MM.1S (cell line): ENCODE measurements around the gene C1QTNF9.

Experiments used
- DNase-seq: peaks from one replicate; pipeline ENCODE4 v3.0.0-alpha.2; 2015
- H2AFZ ChIP-seq: fragments of 300-600 bp; sonication (generic); 2 replicates; pipeline ENCODE4 v1.6.0; 2016; ENCODE audit warnings: antibody characterized with exemption, low read length
- H3F3A ChIP-seq: fragments of 300-600 bp; sonication (generic); 2 replicates; pipeline ENCODE4 v1.6.1; 2016; ENCODE audit warnings: mild to moderate bottlenecking, antibody characterized with exemption, low read length, moderate library complexity, mixed read lengths; ENCODE audit not compliant: insufficient read depth
- H3K27ac ChIP-seq: fragments of 300-600 bp; sonication (generic); 2 replicates; pipeline ENCODE4 v1.5.1; 2016; ENCODE audit warnings: mild to moderate bottlenecking, low read length
- H3K27me3 ChIP-seq: fragments of 300-600 bp; sonication (generic); replicated peaks from 2 replicates; pipeline ENCODE4 v1.6.0; 2016; ENCODE audit warnings: low read length; ENCODE audit not compliant: insufficient read depth
- H3K36me3 ChIP-seq: fragments of 300-600 bp; sonication (generic); replicated peaks from 2 replicates; pipeline ENCODE4 v1.6.1; 2016; ENCODE audit warnings: mild to moderate bottlenecking, low read length, mixed read lengths; ENCODE audit not compliant: insufficient read depth
- H3K4me1 ChIP-seq: fragments of 300-600 bp; sonication (generic); 2 replicates; pipeline ENCODE4 v1.6.1; 2016; ENCODE audit warnings: low read length, mixed read lengths
- H3K4me2 ChIP-seq: fragments of 300-600 bp; sonication (generic); 2 replicates; pipeline ENCODE4 v1.6.0; 2016; ENCODE audit warnings: low read depth, low read length
- H3K4me3 ChIP-seq: fragments of 300-600 bp; sonication (generic); 2 replicates; pipeline ENCODE4 v1.5.1; 2016; ENCODE audit warnings: low read length, mixed read lengths
- H3K79me2 ChIP-seq: fragments of 300-600 bp; sonication (generic); 2 replicates; pipeline ENCODE4 v1.6.1; 2016; ENCODE audit warnings: mixed run types, low read length, mixed read lengths
- H3K9ac ChIP-seq: fragments of 300-600 bp; sonication (generic); 2 replicates; pipeline ENCODE4 v1.6.1; 2016; ENCODE audit warnings: low read length, mixed read lengths
- H3K9me2 ChIP-seq: fragments of 300-600 bp; sonication (generic); replicated peaks from 2 replicates; pipeline ENCODE4 v1.6.1; 2016; ENCODE audit warnings: mild to moderate bottlenecking, low read length, mixed read lengths; ENCODE audit not compliant: insufficient read depth
- H3K9me3 ChIP-seq: fragments of 300-600 bp; sonication (generic); replicated peaks from 2 replicates; pipeline ENCODE4 v1.6.1; 2016; ENCODE audit warnings: mild to moderate bottlenecking, low read length, mixed read lengths; ENCODE audit not compliant: insufficient read depth
- H4K20me1 ChIP-seq: fragments of 300-600 bp; sonication (generic); 2 replicates; pipeline ENCODE4 v1.6.1; 2016; ENCODE audit warnings: mild to moderate bottlenecking, low read length, moderate library complexity, mixed read lengths; ENCODE audit not compliant: insufficient read depth
- EZH2 ChIP-seq: fragments of 300-600 bp; sonication (generic); optimal IDR thresholded peaks from 2 replicates; pipeline ENCODE3; 2017; ENCODE audit warnings: low read depth, mild to moderate bottlenecking, antibody characterized with exemption, low read length, mixed read lengths
- EZH2phosphoT487 ChIP-seq: fragments of 300-600 bp; sonication (generic); IDR thresholded peaks from 2 replicates; pipeline ENCODE4 v1.6.1; 2018; ENCODE audit warnings: antibody characterized with exemption, low read length
- TF ChIP-seq, protein P1 (sequence below): fragments of 300-600 bp; sonication (generic); IDR thresholded peaks from 2 replicates; pipeline ENCODE4 v1.5.1; 2016; ENCODE audit warnings: antibody characterized with exemption, low read length, mixed read lengths

C1QTNF9 gene

DNA sequence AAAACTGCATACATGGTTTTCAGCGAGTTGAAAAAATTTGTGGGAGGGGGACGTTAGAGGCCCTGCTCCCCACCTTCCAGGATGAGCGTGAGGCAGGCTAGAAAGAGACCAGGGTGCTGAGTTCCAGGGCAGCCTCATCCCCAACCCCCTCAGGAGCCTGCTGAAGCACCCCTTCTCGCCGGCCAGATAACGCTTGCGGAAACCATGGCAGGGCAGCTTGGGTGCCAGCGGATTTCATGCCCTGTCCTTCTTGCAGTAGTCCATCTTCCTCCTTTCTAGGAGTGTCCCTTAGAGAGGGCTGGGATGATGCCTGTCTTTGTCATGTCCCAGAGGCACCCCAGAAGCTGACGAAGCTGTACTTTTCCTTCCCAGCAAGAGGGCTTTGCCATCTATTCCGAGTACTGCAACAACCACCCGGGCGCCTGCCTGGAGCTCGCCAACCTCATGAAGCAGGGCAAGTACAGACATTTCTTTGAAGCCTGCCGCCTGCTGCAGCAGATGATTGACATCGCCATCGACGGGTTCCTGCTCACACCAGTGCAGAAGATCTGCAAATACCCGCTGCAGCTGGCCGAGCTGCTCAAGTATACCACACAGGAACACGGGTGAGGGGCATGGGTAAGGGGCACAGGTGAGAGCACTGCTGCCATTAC lies 19.0 kb upstream of the C1QTNF9 start:
- H4K20me1 ChIP-seq, result no peaks in the 10 kb centered on the region
- H3K27me3 ChIP-seq, result no peaks in the 10 kb centered on the region
- H3K4me3 ChIP-seq, result no peak overlapping the region
- H3K27ac ChIP-seq, result no peak overlapping the region
- no peak overlapping the region for H3K9ac ChIP-seq
- no peak overlapping the region for H2AFZ ChIP-seq
- H3K4me1 ChIP-seq, result no peaks in the 10 kb centered on the region
- H3K4me2 ChIP-seq, result no peak overlapping the region
- H3K9me3 ChIP-seq, result no peaks in the 10 kb centered on the region
- no peak for DNase-seq
- no peaks in the 10 kb centered on the region for H3K36me3 ChIP-seq
- H3K79me2 ChIP-seq, result no peaks in the 10 kb centered on the region
- TF ChIP-seq, protein P1, sequence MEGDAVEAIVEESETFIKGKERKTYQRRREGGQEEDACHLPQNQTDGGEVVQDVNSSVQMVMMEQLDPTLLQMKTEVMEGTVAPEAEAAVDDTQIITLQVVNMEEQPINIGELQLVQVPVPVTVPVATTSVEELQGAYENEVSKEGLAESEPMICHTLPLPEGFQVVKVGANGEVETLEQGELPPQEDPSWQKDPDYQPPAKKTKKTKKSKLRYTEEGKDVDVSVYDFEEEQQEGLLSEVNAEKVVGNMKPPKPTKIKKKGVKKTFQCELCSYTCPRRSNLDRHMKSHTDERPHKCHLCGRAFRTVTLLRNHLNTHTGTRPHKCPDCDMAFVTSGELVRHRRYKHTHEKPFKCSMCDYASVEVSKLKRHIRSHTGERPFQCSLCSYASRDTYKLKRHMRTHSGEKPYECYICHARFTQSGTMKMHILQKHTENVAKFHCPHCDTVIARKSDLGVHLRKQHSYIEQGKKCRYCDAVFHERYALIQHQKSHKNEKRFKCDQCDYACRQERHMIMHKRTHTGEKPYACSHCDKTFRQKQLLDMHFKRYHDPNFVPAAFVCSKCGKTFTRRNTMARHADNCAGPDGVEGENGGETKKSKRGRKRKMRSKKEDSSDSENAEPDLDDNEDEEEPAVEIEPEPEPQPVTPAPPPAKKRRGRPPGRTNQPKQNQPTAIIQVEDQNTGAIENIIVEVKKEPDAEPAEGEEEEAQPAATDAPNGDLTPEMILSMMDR, result no peak
- TF ChIP-seq EZH2phosphoT487, result no peak
- no peak for TF ChIP-seq EZH2
- H3F3A ChIP-seq, result no peaks in the 10 kb centered on the region
- H3K9me2 ChIP-seq, result no peaks in the 10 kb centered on the region

DNA sequence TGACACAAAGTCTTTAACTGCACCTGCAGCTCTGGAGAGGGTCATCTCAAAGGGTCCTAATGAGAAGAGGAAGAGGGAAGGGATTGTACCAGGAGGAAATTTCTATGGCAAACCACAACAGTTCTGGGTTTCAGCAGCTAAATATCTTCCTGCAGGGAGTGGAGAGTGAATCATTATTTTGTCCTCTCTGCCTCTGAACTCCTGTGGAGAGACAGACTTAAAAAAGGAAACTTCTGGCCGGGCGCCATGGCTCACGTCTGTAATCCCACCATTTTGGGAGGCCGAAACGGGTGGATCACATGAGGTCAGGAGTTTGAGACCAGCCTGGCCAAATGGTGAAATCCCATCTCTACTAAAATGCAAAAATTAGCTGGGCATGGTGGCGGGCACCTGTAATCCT lies 16.9 kb upstream of the C1QTNF9 start:
- Histone ChIP-seq H3K27ac (no peak overlapping the region), H3K9me2 (no peaks in the 10 kb centered on the region), H3K36me3 (no peaks in the 10 kb centered on the region), H3K79me2 (no peaks in the 10 kb centered on the region), H3K9me3 (no peaks in the 10 kb centered on the region), H3K27me3 (no peaks in the 10 kb centered on the region), H2AFZ (no peak overlapping the region), H3F3A (no peaks in the 10 kb centered on the region), H3K4me3 (no peak overlapping the region), H3K4me2 (no peak overlapping the region), H3K4me1 (no peaks in the 10 kb centered on the region), H3K9ac (no peak overlapping the region), H4K20me1 (no peaks in the 10 kb centered on the region)
- TF ChIP-seq EZH2 (no peak), EZH2phosphoT487 (no peak)
- TF ChIP-seq, protein P1, result no peak
- no peak for DNase-seq

DNA sequence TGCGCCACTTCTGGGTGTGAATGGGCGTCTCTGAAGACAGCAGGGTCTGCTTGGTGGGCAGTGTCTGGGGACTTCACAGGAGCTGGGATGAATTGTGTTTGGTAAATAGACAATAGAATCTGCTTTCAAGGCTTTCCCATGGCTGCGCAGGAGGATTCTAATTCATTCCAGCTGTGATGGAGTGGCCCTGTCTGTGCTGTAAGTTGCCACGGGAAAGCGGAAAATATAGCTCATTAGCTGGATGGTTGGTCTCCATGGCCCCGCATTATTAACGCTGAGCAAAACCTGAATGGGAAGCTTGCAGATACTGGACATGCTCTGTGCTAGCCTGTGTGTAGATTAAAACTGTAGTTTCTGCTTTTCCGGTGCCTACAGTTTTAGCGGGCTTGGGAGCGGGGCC lies 15.6 kb upstream of the C1QTNF9 start:
- no peak overlapping the region for H3K4me3 ChIP-seq
- TF ChIP-seq, protein P1, result no peak
- no peak for TF ChIP-seq EZH2phosphoT487
- TF ChIP-seq EZH2, result no peak
- no peaks in the 10 kb centered on the region for H3K9me3 ChIP-seq
- H3F3A ChIP-seq, result no peaks in the 10 kb centered on the region
- H3K27me3 ChIP-seq, result no peaks in the 10 kb centered on the region
- H3K9me2 ChIP-seq, result no peaks in the 10 kb centered on the region
- no peaks in the 10 kb centered on the region for H4K20me1 ChIP-seq
- DNase-seq, result no peak
- H3K36me3 ChIP-seq, result no peaks in the 10 kb centered on the region
- H3K4me1 ChIP-seq, result no peaks in the 10 kb centered on the region
- no peaks in the 10 kb centered on the region for H3K79me2 ChIP-seq
- no peak overlapping the region for H3K4me2 ChIP-seq
- H2AFZ ChIP-seq, result no peak overlapping the region
- H3K27ac ChIP-seq, result no peak overlapping the region
- H3K9ac ChIP-seq, result no peak overlapping the region
